A172 (cell line): ENCODE results near the gene CDK5. TPM values are rescaled to one million over a fixed set of nuclear protein-coding genes. Genes with fewer than 3 reads are reported as not detected.
"Not testable (repeated sequence)": the region's sequence is repeated elsewhere in the genome, so short reads cannot be mapped to it uniquely, and the experiment has no call there.

Experiments
- DNase-seq: peaks from one replicate; pipeline ENCODE4 v3.0.0-alpha.2; 2015; ENCODE audit warnings: low spot score
- total RNA-seq: library from RNA; depleted of rRNA; stranded (reverse); fragments of >200 nt; shearing (Covaris generic); gene quantifications from 2 replicates; pipeline ENCODE4 v1.2.3, GENCODE V29; 2014

The CDK5 gene
- total RNA-seq, 1 experiment from 2014 or later = 57.0 TPM

- no peak for DNase-seq
Measured at GRCh38 chr7:151016942-151017341, 40.8 kb downstream of the CDK5 start.

GRCh38 chr7:151016505-151016904, 41.2 kb downstream of the CDK5 start:
- DNase-seq = no peak

- DNase-seq = no peak
Measured at GRCh38 chr7:151015967-151016366, 41.7 kb downstream of the CDK5 start.

- DNase-seq = peak; percentile 51
Measured at GRCh38 chr7:151014950-151015349, 42.7 kb downstream of the CDK5 start.

GRCh38 chr7:151013733-151014497, 43.8 kb downstream of the CDK5 start:
- no peak for DNase-seq

GRCh38 chr7:151013356-151013732, 44.4 kb downstream of the CDK5 start:
- DNase-seq = no peak

- DNase-seq = no peak
Measured at GRCh38 chr7:151012911-151013347, 44.8 kb downstream of the CDK5 start.

GRCh38 chr7:151012031-151012692, 45.5 kb downstream of the CDK5 start:
- DNase-seq = no peak

- not testable (repeated sequence) for DNase-seq
Measured at GRCh38 chr7:151011616-151012015, 46.1 kb downstream of the CDK5 start.

- DNase-seq = no peak
Measured at GRCh38 chr7:151011097-151011409, 46.6 kb downstream of the CDK5 start.

- DNase-seq = no peak
Measured at GRCh38 chr7:151010307-151011096, 47.2 kb downstream of the CDK5 start.

- DNase-seq = no peak
Measured at GRCh38 chr7:151010037-151010306, 47.7 kb downstream of the CDK5 start.

- DNase-seq = no peak
Measured at GRCh38 chr7:151009327-151010036, 48.2 kb downstream of the CDK5 start.

GRCh38 chr7:151008511-151009323, 49.0 kb downstream of the CDK5 start:
- DNase-seq = no peak

GRCh38 chr7:151008143-151008510, 49.6 kb downstream of the CDK5 start:
- peak; percentile 30 for DNase-seq

GRCh38 chr7:151007469-151007898, 50.2 kb downstream of the CDK5 start:
- no peak for DNase-seq

GRCh38 chr7:151006590-151007300, 51.0 kb downstream of the CDK5 start:
- DNase-seq = no peak

GRCh38 chr7:151005566-151005965, 52.1 kb downstream of the CDK5 start:
- DNase-seq = no peak
